Activated naive CD4-positive, alpha-beta T cell treated with anti-CD3 and anti-CD28 coated beads, Interleukin-2, amount 50 U/mL, for 16 hours (primary cell): ENCODE results near the gene GSTM4.

Experiments used
- DNase-seq: peaks from one replicate; pipeline ENCODE4 v3.0.0-alpha.2; 2020

GSTM4 gene

GRCh38 chr1:109625176-109625575 is 30.7 kb upstream of the GSTM4 start:
- DNase-seq: no peak

GRCh38 chr1:109625601-109626560 is 30.0 kb upstream of the GSTM4 start:
- no peak for DNase-seq

- DNase-seq: no peak
Measured at GRCh38 chr1:109626682-109627408, 29.1 kb upstream of the GSTM4 start.

GRCh38 chr1:109627692-109628399 is 28.1 kb upstream of the GSTM4 start:
- no peak for DNase-seq

GRCh38 chr1:109628540-109629321 is 27.2 kb upstream of the GSTM4 start:
- DNase-seq: no peak

- DNase-seq: no peak
Measured at GRCh38 chr1:109629372-109630030, 26.4 kb upstream of the GSTM4 start.

GRCh38 chr1:109630081-109630897 is 25.6 kb upstream of the GSTM4 start:
- peak; percentile 46 for DNase-seq

- no peak for DNase-seq
Measured at GRCh38 chr1:109630898-109631512, 24.9 kb upstream of the GSTM4 start.

GRCh38 chr1:109631513-109632505 is 24.1 kb upstream of the GSTM4 start:
- DNase-seq: no peak

- no peak for DNase-seq
Measured at GRCh38 chr1:109632671-109633346, 23.1 kb upstream of the GSTM4 start.

GRCh38 chr1:109634292-109634691 is 21.6 kb upstream of the GSTM4 start:
- DNase-seq: no peak

- no peak for DNase-seq
Measured at GRCh38 chr1:109634771-109635750, 20.8 kb upstream of the GSTM4 start.

GRCh38 chr1:109635862-109636200 is 20.1 kb upstream of the GSTM4 start:
- no peak for DNase-seq

GRCh38 chr1:109636201-109636952 is 19.5 kb upstream of the GSTM4 start:
- no peak for DNase-seq

GRCh38 chr1:109637446-109637845 is 18.5 kb upstream of the GSTM4 start:
- no peak for DNase-seq

GRCh38 chr1:109639063-109639840 is 16.6 kb upstream of the GSTM4 start:
- no peak for DNase-seq
